Stimulated activated memory B cell treated with anti-CD40 and anti-IgM and Interleukin-4, amounts not matched to agents 10 μg/mL and 1 μg/mL and 100 μg/mL, for 72 hours (primary cell): ENCODE data around the gene SLAIN1.
A peak's percentile ranks its signal among the peaks of the same experiment; 100 is the strongest.

Experiments
- ATAC-seq: fragments of 150-1000 bp; cut with Tn5 transposase; 2 replicates; pipeline ENCODE4 v1.10.0; 2021
- H3K27ac Mint-ChIP-seq: one replicate; pipeline ENCODE4 v1.8.0; 2022; ENCODE audit warnings: mild to moderate bottlenecking, mixed read lengths
- H3K27me3 Mint-ChIP-seq: one replicate; pipeline ENCODE4 v1.8.0; 2022; ENCODE audit warnings: mixed read lengths
- H3K36me3 Mint-ChIP-seq: one replicate; pipeline ENCODE4 v1.8.0; 2022; ENCODE audit warnings: mixed read lengths
- H3K4me1 Mint-ChIP-seq: one replicate; pipeline ENCODE4 v1.8.0; 2022; ENCODE audit warnings: mixed read lengths
- H3K4me3 Mint-ChIP-seq: one replicate; pipeline ENCODE4 v1.8.0; 2022; ENCODE audit warnings: mild to moderate bottlenecking, moderate library complexity, mixed read lengths
- H3K9me3 Mint-ChIP-seq: one replicate; pipeline ENCODE4 v1.8.0; 2022; ENCODE audit warnings: mixed read lengths

SLAIN1 gene

DNA sequence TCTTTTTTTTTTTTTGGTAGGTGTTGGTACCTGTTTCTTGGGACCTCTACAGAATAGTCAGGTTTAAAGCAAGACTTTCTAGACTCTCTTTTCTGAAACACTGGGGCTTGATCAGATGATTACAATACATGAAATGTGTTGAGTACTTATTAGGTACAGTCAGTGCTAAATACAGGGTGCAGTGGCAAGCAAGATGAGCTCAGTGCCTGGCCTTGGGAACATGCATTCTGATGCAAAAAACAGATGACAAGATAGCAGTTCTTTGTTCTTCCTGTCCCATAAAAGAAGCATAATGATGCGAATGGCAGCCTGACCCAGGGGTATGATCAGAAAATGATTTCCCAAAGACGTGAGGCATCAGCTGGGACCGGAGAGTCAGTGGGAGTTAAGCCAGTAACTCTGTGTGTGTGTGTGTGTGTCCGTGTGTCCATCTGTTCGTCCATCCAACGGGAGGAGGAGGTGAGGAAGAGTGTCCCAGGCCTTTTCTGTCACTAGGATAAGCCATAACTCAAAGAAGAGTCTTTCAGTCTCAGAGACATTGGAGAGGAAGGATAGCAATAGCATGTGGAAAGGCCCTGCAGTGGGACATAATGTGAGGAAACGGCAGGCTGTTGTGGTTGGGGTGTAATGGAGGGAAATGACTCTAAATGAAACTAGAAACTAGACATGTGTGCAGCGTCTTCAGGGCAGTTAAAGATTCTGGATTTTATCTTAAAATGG lies 32.2 kb downstream of the SLAIN1 start:
- Mint-ChIP-seq H3K36me3 (peaks cover 25% of the 10 kb centered on the region), H3K27me3 (no peaks in the 10 kb centered on the region), H3K4me1 (peaks cover 22% of the 10 kb centered on the region), H3K27ac (peak overlapping the region; percentile 19), H3K4me3 (peak overlapping the region; percentile 19), H3K9me3 (no peaks in the 10 kb centered on the region)
- peak; percentile 91 for ATAC-seq

GRCh38 chr13:77730572-77730971 lies 33.1 kb downstream of the SLAIN1 start:
- Mint-ChIP-seq H3K4me3 (no peak overlapping the region), H3K9me3 (no peaks in the 10 kb centered on the region), H3K4me1 (peaks cover 17% of the 10 kb centered on the region), H3K36me3 (peaks cover 25% of the 10 kb centered on the region), H3K27me3 (no peaks in the 10 kb centered on the region), H3K27ac (peak overlapping the region; percentile 19)
- ATAC-seq: no peak

DNA sequence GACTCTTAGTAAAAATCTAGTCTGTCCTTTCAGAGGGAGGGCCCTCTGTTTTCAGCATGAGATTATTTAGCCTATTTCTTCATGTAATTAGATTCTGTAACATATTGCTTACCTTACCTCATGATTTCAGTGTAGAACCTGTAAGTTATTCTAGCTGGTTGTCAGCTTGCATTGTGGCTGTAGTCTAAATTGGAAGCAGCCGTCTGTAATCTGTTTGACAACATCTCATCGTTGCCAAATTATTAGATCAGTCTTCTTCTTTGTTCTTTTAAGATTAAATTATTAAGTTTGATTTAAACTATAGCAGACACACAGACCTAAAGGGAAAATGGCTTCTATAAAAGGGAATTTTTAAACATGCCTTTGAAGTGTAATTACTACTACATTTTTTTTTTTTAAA lies 34.8 kb downstream of the SLAIN1 start:
- Mint-ChIP-seq H3K27me3 (no peaks in the 10 kb centered on the region), H3K36me3 (peaks cover 22% of the 10 kb centered on the region), H3K4me3 (no peak overlapping the region), H3K4me1 (peaks cover 17% of the 10 kb centered on the region), H3K9me3 (no peaks in the 10 kb centered on the region), H3K27ac (no peak overlapping the region)
- ATAC-seq: no peak

- Mint-ChIP-seq H3K9me3 (no peaks in the 10 kb centered on the region), H3K27me3 (no peaks in the 10 kb centered on the region), H3K4me3 (no peak overlapping the region), H3K27ac (no peak overlapping the region), H3K4me1 (peaks cover 17% of the 10 kb centered on the region), H3K36me3 (peaks cover 21% of the 10 kb centered on the region)
- ATAC-seq: no peak
These were observed 36.2 kb downstream of the SLAIN1 start for GRCh38 chr13:77733674-77734073.

DNA sequence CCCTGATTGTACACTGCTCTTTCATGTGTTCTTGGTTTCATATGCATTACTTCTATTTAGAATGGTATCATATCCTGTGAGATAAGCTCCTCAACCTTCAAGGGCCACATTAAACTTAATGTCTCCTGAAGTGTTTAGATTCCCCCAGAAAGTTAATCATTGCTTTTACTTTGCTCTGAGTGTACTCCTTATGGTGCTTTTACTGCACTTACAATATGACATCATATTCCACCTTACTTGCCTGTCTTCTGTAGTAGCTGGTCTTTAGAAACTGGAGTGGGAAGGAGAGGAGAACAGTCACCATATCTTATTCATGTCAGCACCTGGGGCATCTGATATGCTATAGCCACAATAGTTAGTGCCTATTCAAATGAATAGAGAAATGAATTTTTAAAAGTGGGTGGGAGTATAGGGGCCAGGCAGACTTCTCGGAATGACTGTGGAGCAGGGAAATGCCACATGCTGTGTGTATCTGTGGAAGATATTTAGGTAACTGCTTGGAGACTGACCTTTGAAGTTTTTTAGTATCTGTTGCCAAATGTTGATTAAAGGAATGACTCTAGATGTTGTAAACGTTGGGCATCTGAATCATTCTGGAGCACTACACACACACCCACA lies 40.2 kb downstream of the SLAIN1 start:
- Mint-ChIP-seq H3K4me3 (no peak overlapping the region), H3K27ac (no peak overlapping the region), H3K27me3 (no peaks in the 10 kb centered on the region), H3K36me3 (peaks cover 6% of the 10 kb centered on the region), H3K4me1 (no peaks in the 10 kb centered on the region), H3K9me3 (no peaks in the 10 kb centered on the region)
- ATAC-seq: no peak

GRCh38 chr13:77740097-77740735 lies 42.7 kb downstream of the SLAIN1 start:
- no peaks in the 10 kb centered on the region for H3K27me3 Mint-ChIP-seq
- H3K27ac Mint-ChIP-seq: no peak overlapping the region
- no peak for ATAC-seq
- H3K9me3 Mint-ChIP-seq: no peaks in the 10 kb centered on the region
- no peaks in the 10 kb centered on the region for H3K4me1 Mint-ChIP-seq
- no peak overlapping the region for H3K4me3 Mint-ChIP-seq
- peaks cover 22% of the 10 kb centered on the region for H3K36me3 Mint-ChIP-seq

DNA sequence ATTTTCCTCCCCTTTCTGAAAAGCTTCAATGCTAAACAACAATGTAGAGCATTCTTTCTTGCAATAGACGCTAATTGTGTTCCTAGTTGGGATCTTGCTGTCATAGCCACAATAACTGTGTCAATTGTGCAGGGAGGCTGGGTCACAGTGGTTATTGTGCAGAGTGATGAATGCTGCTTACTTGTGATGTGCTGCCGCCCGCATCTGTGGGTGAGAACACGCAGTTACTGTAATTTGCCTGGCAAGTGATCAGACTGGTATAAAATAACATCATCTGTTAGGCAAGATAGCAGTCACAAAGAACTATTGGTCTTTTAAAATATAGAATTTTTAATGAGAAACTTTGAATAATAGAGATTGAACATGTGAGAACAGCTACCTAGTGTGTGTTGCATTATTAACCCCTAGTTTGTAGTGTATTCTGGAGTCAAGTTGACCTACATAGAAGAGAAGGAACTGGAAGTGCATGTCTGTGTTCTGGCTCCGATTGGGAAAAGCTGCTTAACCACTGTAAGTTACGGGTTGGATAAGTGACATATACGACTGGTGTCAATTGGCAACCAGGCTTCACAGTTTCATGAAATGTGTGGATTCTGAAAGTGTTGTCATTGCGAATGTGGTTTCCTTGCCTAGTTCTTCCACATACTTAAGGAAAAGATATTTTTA lies 43.6 kb downstream of the SLAIN1 start:
- Mint-ChIP-seq H3K9me3 (no peaks in the 10 kb centered on the region), H3K4me3 (no peak overlapping the region), H3K27ac (no peak overlapping the region), H3K36me3 (peaks cover 24% of the 10 kb centered on the region), H3K27me3 (no peaks in the 10 kb centered on the region), H3K4me1 (peaks cover 6% of the 10 kb centered on the region)
- no peak for ATAC-seq

GRCh38 chr13:77741597-77741972 lies 44.1 kb downstream of the SLAIN1 start:
- Mint-ChIP-seq H3K4me3 (no peak overlapping the region), H3K36me3 (peaks cover 28% of the 10 kb centered on the region), H3K27ac (no peak overlapping the region), H3K27me3 (no peaks in the 10 kb centered on the region), H3K9me3 (no peaks in the 10 kb centered on the region), H3K4me1 (peaks cover 7% of the 10 kb centered on the region)
- no peak for ATAC-seq

- Mint-ChIP-seq H3K4me1 (peaks cover 7% of the 10 kb centered on the region), H3K4me3 (no peak overlapping the region), H3K27me3 (no peaks in the 10 kb centered on the region), H3K36me3 (peaks cover 36% of the 10 kb centered on the region), H3K27ac (no peak overlapping the region), H3K9me3 (no peaks in the 10 kb centered on the region)
- no peak for ATAC-seq
These were observed 45.3 kb downstream of the SLAIN1 start for GRCh38 chr13:77742801-77743200.

GRCh38 chr13:77745784-77746183 lies 48.3 kb downstream of the SLAIN1 start:
- Mint-ChIP-seq H3K27me3 (no peaks in the 10 kb centered on the region), H3K27ac (no peak overlapping the region)
- no peak for ATAC-seq

GRCh38 chr13:77749344-77749880 lies 51.9 kb downstream of the SLAIN1 start:
- no peak overlapping the region for H3K27ac Mint-ChIP-seq
- H3K27me3 Mint-ChIP-seq: no peaks in the 10 kb centered on the region
- no peaks in the 10 kb centered on the region for H3K9me3 Mint-ChIP-seq
- peaks cover 33% of the 10 kb centered on the region for H3K36me3 Mint-ChIP-seq
- ATAC-seq: no peak
- H3K4me1 Mint-ChIP-seq: peaks cover 22% of the 10 kb centered on the region
- no peak overlapping the region for H3K4me3 Mint-ChIP-seq

More at GRCh38 chr13:77745784-77746183, 48.3 kb downstream of the SLAIN1 start:
- no peaks in the 10 kb centered on the region for H3K9me3 Mint-ChIP-seq
- H3K36me3 Mint-ChIP-seq: peaks cover 31% of the 10 kb centered on the region
- peaks cover 13% of the 10 kb centered on the region for H3K4me1 Mint-ChIP-seq
- H3K4me3 Mint-ChIP-seq: no peak overlapping the region

GRCh38 chr13:77751513-77752456 lies 54.3 kb downstream of the SLAIN1 start:
- H3K4me1 Mint-ChIP-seq: peaks cover 15% of the 10 kb centered on the region
- peak; percentile 58 for ATAC-seq
- H3K27ac Mint-ChIP-seq: peak overlapping the region; percentile 18
- peaks cover 33% of the 10 kb centered on the region for H3K36me3 Mint-ChIP-seq
- no peak overlapping the region for H3K4me3 Mint-ChIP-seq
- H3K9me3 Mint-ChIP-seq: no peaks in the 10 kb centered on the region
- H3K27me3 Mint-ChIP-seq: no peaks in the 10 kb centered on the region

GRCh38 chr13:77752512-77753069 lies 55.1 kb downstream of the SLAIN1 start:
- Mint-ChIP-seq H3K4me1 (peaks cover 15% of the 10 kb centered on the region), H3K27ac (no peak overlapping the region)

GRCh38 chr13:77760893-77761292 lies 63.4 kb downstream of the SLAIN1 start:
- Mint-ChIP-seq H3K4me1 (peaks cover 10% of the 10 kb centered on the region), H3K27ac (no peak overlapping the region), H3K4me3 (no peak overlapping the region), H3K36me3 (peaks cover 69% of the 10 kb centered on the region), H3K27me3 (no peaks in the 10 kb centered on the region), H3K9me3 (peaks cover 4% of the 10 kb centered on the region)
- ATAC-seq: no peak

More at GRCh38 chr13:77752512-77753069, 55.1 kb downstream of the SLAIN1 start:
- Mint-ChIP-seq H3K36me3 (peaks cover 35% of the 10 kb centered on the region), H3K9me3 (no peaks in the 10 kb centered on the region), H3K27me3 (no peaks in the 10 kb centered on the region), H3K4me3 (no peak overlapping the region)
- ATAC-seq: no peak
